ENCODE data around the gene MYO18A.

- TF ChIP-seq CTCF (IDR thresholded peaks at IDR 0.05): no peak
- no peak for TF ChIP-seq POLR2A (IDR thresholded peaks at IDR 0.05)
- TF ChIP-seq POLR2AphosphoS5 (IDR thresholded peaks at IDR 0.05): no peak
These were observed 30.6 kb downstream of the MYO18A start for GRCh38 chr17:29149431-29150064.

Measured in prostate gland (tissue), 2 donors.